Upper lobe of right lung (tissue), 1 donor: ENCODE data around the gene KPNA3. TPM values are rescaled to one million over a fixed set of nuclear protein-coding genes. Genes with fewer than 3 reads are reported as not detected.
"Not testable (repeated sequence)": the region's sequence is repeated elsewhere in the genome, so short reads cannot be mapped to it uniquely, and the experiment has no call there.

Experiments
- ATAC-seq: fragments of 200-7000 bp; cut with Tn5 transposase; one replicate; pipeline ENCODE4 v1.9.1; 2020; ENCODE audit warnings: mild to moderate bottlenecking, moderate library complexity
- DNase-seq: peaks from one replicate; pipeline ENCODE4 v3.0.0-alpha.2; 2020
- H3K27ac ChIP-seq: fragments of 200-600 bp; one replicate; pipeline ENCODE4 v1.8.0; 2022
- H3K27me3 ChIP-seq: fragments of 200-600 bp; one replicate; pipeline ENCODE4 v1.8.0; 2022; ENCODE audit warnings: mild to moderate bottlenecking
- H3K36me3 ChIP-seq: fragments of 200-600 bp; one replicate; pipeline ENCODE4 v1.8.0; 2022
- H3K4me1 ChIP-seq: fragments of 200-600 bp; one replicate; pipeline ENCODE4 v1.8.0; 2022
- H3K4me3 ChIP-seq: fragments of 200-600 bp; one replicate; pipeline ENCODE4 v1.8.0; 2022; ENCODE audit warnings: mild to moderate bottlenecking
- H3K9me3 ChIP-seq: fragments of 200-600 bp; one replicate; pipeline ENCODE4 v1.8.0; 2022
- CTCF ChIP-seq: fragments of 200-600 bp; IDR thresholded peaks from one replicate; pipeline ENCODE4 v1.8.0; 2022; ENCODE audit warnings: antibody characterized with exemption
- intact Hi-C: fragments of 100-400 bp; cut with DNase I; formaldehyde crosslinking; loops from one replicate; pipeline ENCODE4 v1.11.0; 2022
- total RNA-seq: library from RNA; stranded (reverse); fragmentation: NEBNext Ultra II Directional; extraction: Animal tissue kit (Norgen Biotek cat#: 25700); gene quantifications from one replicate; pipeline ENCODE4 v1.2.1, GENCODE V29; 2021
- donor health status: DM: no; HTN: yes; CAD: no; lungs with severe emphysema.

The KPNA3 gene
- total RNA-seq, 1 donor from 2014 or later, result 35.7 TPM

- Histone ChIP-seq H3K36me3 (no peaks in the 10 kb centered on the region), H3K4me1 (no peaks in the 10 kb centered on the region), H3K9me3 (no peaks in the 10 kb centered on the region), H3K27me3 (no peaks in the 10 kb centered on the region), H3K4me3 (no peak overlapping the region), H3K27ac (no peak overlapping the region)
- no peak for TF ChIP-seq CTCF
- DNase-seq (no peak), ATAC-seq (no peak)
- intact Hi-C loops, result no loop called here
Measured at GRCh38 chr13:49812812-49813211, 20.3 kb upstream of the KPNA3 start.

- no peak for TF ChIP-seq CTCF
- no peaks in the 10 kb centered on the region for H3K9me3 ChIP-seq
- H3K27me3 ChIP-seq, result no peaks in the 10 kb centered on the region
- H3K36me3 ChIP-seq, result no peaks in the 10 kb centered on the region
- DNase-seq (no peak), ATAC-seq (no peak)
- H3K4me3 ChIP-seq, result no peak overlapping the region
- intact Hi-C loops, result no loop called here
- no peak overlapping the region for H3K27ac ChIP-seq
- H3K4me1 ChIP-seq, result no peaks in the 10 kb centered on the region
Measured at GRCh38 chr13:49811527-49811908, 19.0 kb upstream of the KPNA3 start.

- Histone ChIP-seq H3K4me1 (no peaks in the 10 kb centered on the region), H3K9me3 (no peaks in the 10 kb centered on the region), H3K4me3 (no peak overlapping the region), H3K36me3 (no peaks in the 10 kb centered on the region), H3K27me3 (no peaks in the 10 kb centered on the region), H3K27ac (no peak overlapping the region)
- peak; percentile 21 for ATAC-seq
- no peak for DNase-seq
- intact Hi-C loops, result no loop called here
- no peak for TF ChIP-seq CTCF
Measured at GRCh38 chr13:49810567-49811526, 18.4 kb upstream of the KPNA3 start.

GRCh38 chr13:49807681-49808080 is 15.2 kb upstream of the KPNA3 start:
- no peaks in the 10 kb centered on the region for H3K9me3 ChIP-seq
- intact Hi-C loops, result no loop called here
- DNase-seq (no peak), ATAC-seq (no peak)
- no peaks in the 10 kb centered on the region for H3K27me3 ChIP-seq
- no peaks in the 10 kb centered on the region for H3K4me1 ChIP-seq
- no peak overlapping the region for H3K27ac ChIP-seq
- H3K4me3 ChIP-seq, result no peak overlapping the region
- no peaks in the 10 kb centered on the region for H3K36me3 ChIP-seq
- no peak for TF ChIP-seq CTCF

- no peaks in the 10 kb centered on the region for H3K27me3 ChIP-seq
- no peaks in the 10 kb centered on the region for H3K36me3 ChIP-seq
- no peaks in the 10 kb centered on the region for H3K9me3 ChIP-seq
- DNase-seq, result no peak
- H3K4me3 ChIP-seq, result no peak overlapping the region
- no peak overlapping the region for H3K27ac ChIP-seq
- ATAC-seq, result no peak
- intact Hi-C loops, result no loop called here
- H3K4me1 ChIP-seq, result no peaks in the 10 kb centered on the region
- TF ChIP-seq CTCF, result no peak
Measured at GRCh38 chr13:49806126-49806536, 13.6 kb upstream of the KPNA3 start.

GRCh38 chr13:49803047-49803446 is 10.6 kb upstream of the KPNA3 start:
- H3K4me3 ChIP-seq, H3K36me3 ChIP-seq, H3K27ac ChIP-seq, intact Hi-C loops, H3K9me3 ChIP-seq, H3K4me1 ChIP-seq, DNase-seq, H3K27me3 ChIP-seq, ATAC-seq: not testable (repeated sequence)
